ENCODE results near the gene INSYN2B.
"Not testable (repeated sequence)": the region's sequence is repeated elsewhere in the genome, so short reads cannot be mapped to it uniquely, and the experiment has no call there.

The INSYN2B gene

GRCh38 chr5:169848792-169849191, 131.5 kb downstream of the INSYN2B start:
- no peak for DNase-seq (ENCODE audit: low spot score)

DNA sequence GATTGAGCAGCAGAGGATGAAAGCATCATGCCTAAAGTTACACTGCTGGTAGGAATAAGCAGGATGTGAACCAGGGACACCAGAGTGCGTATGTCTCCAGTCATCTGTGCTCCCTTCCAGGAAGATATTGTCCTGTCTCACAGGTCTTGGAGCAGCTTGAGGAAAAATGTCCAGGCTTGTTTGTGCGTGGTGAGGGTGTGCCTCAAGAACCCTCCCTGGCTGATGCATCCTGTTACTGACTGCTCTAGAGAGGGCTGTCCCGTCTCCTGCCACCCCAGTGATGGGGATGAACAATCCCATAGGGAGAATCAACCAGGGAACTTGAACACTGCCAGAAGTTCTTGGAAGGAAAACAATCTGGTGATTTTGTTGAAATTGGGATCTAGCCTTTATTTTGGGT, 132.0 kb downstream of the INSYN2B start:
- DNase-seq (ENCODE audit: low spot score) = no peak

GRCh38 chr5:169847519-169847918, 132.8 kb downstream of the INSYN2B start:
- DNase-seq (ENCODE audit: low spot score) = no peak

DNA sequence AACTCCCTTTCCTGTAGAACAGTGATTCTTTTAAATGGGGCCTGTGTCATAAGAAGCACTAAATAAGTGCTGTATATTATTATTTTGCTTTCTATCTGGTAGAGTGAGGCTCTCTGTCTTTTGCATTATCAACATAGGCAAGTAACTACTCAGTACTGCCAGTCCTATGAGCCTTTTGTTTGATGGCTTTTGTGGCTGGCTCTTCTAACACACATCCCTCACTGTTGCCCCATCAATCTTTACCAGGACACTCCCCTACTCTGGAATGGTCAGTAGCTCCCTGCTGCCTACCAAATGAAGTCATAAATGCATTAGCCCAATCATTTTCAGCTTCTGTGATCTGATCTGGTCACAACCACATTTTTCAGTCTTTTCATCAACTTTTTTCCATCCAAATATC, 137.6 kb downstream of the INSYN2B start:
- no peak for DNase-seq (ENCODE audit: low spot score)

GRCh38 chr5:169840405-169840804, 139.9 kb downstream of the INSYN2B start:
- DNase-seq (ENCODE audit: low spot score) = no peak

DNA sequence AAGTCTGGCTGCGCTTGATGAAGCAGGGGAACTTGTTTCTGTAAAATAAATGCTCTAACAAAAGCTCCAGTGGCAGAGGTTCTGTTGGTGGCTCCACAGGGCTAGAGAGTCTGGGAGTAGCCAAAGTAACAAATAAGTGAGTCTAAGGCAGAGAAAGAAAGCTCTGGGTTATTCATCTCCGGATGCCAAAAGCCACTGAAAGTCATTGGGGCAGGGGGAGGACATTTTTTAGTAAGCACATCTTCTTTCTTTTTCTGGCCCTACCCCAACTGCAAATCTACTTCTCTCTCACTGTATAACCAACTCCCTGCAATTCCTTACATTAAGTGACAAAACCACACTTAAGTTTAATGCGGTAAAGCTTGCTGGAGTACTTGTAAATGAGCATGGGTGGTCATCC, 141.6 kb downstream of the INSYN2B start:
- DNase-seq (ENCODE audit: low spot score) = no peak

DNA sequence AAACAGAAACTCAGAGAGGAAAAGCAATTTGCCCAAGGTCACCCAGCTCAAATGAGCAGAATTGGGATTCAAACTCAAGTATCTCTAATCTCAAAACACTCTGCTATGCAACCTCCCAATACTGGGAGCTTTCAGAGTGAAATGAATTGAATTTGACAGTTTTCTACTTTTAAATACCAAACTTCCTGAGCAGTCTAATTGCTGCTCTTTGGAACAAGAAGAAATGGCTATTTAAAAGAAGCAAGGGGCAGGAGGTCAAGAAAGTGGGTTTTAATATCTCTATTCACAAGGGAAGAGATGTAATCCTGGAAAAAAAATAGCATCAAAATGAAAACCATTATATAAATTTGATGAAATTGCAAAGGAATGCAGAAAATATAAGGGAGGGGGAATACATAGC, 142.6 kb downstream of the INSYN2B start:
- no peak for DNase-seq (ENCODE audit: low spot score)

DNA sequence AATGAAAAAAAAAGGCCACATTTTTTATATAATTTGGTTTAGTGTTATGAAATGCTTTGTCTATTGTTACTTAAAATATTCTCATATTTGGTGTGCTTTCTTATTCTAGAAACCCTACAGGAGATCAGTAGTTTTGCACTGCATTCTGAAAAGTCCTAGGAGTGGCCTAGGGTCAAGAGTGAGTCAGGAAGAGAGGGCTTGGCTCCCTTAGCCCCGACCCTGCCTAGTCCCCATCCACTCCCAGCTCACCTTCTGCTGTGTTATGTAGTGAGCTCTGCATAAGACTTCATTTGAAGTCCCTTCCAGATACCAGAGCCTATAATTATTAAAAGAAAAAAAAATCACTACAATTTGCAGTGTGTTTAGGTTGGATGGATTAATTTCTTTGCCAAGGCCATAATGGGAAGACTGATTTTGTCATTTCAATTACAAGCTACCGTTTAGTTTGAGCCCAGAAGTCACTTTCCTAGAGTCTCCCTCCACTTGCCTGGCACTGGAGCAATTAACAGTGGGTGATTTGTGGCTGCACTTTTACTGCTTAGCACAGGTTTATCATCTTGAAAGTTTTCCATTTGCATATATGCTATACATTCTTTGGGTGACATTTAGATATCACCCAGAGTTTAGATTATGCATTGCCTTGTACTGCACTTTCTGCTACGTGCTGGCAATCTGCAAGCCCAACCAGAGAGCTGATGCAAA, 143.3 kb downstream of the INSYN2B start:
- DNase-seq (ENCODE audit: low spot score) = no peak

GRCh38 chr5:169834540-169834939, 145.8 kb downstream of the INSYN2B start:
- not testable (repeated sequence) for DNase-seq (ENCODE audit: low spot score)

DNA sequence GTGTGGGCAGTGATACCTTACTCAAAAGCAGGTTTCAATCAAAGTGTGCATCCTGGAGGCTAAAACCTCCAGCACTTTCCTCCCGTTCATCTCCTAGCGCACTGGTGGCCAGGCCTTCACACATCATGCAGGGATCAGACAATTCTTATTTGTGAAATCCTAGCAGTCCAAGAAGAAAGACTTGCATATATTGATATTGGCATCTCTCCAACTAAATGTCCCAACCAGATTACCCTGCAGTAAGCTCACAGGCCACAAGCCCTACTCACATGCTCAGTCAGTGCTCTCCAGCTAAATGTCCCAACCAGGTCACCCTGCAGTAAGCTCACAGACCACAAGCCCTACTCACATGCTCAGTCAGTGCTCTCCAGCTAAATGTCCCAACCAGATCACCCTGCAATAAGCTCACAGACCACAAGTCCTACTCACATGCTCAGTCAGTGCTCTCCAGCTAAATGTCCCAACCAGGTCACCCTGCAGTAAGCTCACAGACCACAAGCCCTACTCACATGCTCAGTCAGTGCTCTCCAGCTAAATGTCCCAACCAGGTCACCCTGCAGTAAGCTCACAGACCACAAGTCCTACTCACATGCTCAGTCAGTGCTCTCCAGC, 146.5 kb downstream of the INSYN2B start:
- DNase-seq (ENCODE audit: low spot score) = not testable (repeated sequence)

DNA sequence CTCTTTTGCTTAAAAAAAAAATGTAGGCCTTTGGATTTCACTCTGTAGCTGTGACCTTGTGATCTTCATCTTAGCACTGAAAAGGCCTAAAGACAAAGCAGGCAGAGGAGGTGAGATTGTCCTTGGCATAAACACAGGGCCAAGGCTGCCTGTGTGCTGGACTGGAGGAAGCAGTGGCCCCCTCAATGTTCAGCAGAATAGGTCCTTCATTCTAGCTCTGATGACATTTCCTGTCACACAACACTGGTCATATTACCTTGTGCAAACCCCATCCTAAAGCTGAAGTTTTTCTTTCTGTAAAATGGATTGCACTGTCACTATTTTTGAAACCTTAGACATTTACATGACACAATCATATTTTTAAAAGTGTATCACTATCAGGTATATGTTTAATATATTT, 147.4 kb downstream of the INSYN2B start:
- DNase-seq (ENCODE audit: low spot score) = no peak

DNA sequence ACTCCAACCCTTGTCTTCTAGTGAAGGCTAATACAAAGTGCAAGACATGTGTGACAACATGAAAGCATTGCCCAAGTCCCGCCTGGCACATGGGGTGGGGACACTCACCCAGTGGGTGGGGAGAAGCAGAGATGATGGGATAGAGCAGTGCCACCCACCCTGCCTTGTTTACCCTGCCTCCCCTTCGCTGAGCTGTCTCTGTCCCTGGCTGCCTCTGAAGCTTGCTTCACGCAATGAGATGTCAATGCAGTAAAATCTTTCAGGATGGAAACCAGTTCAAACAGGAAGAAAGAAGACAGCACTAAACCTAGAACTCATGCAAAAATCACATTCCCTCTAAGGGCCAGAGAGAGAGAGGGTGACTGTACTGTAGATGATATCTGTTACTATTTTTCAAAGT, 148.0 kb downstream of the INSYN2B start:
- DNase-seq (ENCODE audit: low spot score) = no peak

GRCh38 chr5:169831331-169831730, 149.0 kb downstream of the INSYN2B start:
- no peak for DNase-seq (ENCODE audit: low spot score)

DNA sequence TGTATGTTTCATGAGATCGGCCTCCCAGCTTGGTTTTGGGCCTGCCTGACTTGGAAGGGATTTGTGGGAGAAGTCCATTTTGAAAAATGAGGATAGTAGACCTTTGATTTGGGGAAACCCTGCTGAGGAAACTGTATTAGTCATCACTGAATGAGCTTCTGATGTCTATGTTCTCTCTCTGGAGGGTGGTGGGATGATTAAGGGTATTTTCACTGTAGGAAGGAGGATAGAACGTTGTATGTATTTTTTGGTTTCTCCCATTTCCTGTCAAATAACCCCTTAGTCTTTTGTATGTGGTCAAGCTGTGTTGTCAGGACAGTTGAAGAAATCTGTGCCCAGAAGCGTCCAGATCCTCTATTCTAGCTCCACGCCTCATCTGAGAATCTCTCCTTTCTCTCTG, 151.9 kb downstream of the INSYN2B start:
- DNase-seq (ENCODE audit: low spot score) = no peak

DNA sequence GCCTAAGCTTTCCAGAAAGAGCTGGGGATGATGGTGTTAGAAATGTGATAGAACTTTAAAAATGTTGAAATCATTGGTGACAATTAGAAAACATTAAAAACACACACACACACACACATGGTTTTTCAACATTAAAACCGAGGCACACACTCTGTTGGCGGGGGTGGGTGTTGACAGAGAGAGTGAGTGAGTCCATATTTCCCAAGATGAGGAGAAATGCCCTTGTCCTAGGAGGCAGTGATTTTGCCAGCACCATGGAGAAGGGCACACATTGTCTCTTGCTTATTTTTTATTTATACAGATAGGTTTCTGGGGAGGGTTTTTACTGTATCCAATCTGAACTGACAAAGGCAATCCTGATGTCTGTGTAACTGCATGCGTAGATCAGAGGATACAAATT, 152.5 kb downstream of the INSYN2B start:
- no peak for DNase-seq (ENCODE audit: low spot score)

GRCh38 chr5:169826618-169827017, 153.7 kb downstream of the INSYN2B start:
- DNase-seq (ENCODE audit: low spot score) = no peak

DNA sequence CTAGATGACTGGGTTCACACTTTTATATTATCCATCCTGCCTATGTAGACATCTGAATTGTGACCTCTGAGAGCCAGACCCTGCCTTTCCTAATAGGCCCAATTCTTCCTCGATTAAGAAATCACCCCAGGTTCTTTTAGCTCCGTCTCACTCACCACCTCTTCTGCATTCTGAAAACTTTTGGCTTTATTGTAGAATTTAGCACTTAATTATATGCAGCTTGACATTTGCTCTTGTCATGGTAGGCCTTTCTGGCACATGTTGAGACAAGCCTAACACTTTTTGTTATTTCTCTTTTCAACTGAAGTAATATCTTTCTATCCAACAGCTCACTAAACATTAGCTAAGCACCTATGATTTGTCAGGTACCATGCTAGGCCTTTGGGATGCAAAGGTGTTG, 163.3 kb downstream of the INSYN2B start:
- no peak for DNase-seq (ENCODE audit: low spot score)

DNA sequence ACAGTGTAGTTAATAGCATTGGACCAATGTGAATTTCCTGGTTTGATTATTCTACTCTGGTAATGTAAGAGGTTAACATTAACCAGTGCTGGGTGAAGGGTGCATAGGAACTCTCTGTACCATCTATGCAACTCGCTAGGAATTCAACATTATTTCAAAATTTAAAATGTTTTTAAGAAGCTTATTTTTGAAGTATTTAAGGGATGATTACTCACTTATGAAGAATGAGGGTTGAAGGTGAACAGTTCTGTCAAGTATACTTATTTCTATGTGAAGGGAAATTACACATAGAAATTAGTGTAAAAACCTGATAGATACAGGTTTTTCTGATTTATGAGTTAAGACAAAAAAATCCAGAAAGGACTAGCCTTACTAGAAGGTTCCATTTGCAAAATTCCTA, 165.8 kb downstream of the INSYN2B start:
- no peak for DNase-seq (ENCODE audit: low spot score)
